GM21423 (cell line): ENCODE results near the gene CDKN1B.

Experiments used
- ATAC-seq: cut with Tn5 transposase; IDR thresholded peaks from one replicate; pipeline ENCODE4 v1.9.1; 2021; ENCODE audit warnings: mild to moderate bottlenecking, moderate library complexity; ENCODE audit not compliant: unreplicated experiment

The CDKN1B gene

GRCh38 chr12:12749433-12749832, 32.3 kb downstream of the CDKN1B start:
- no peak for ATAC-seq

- ATAC-seq: no peak
These were observed 38.8 kb downstream of the CDKN1B start for GRCh38 chr12:12755923-12756322.

GRCh38 chr12:12757121-12757520, 40.0 kb downstream of the CDKN1B start:
- no peak for ATAC-seq

- no peak for ATAC-seq
These were observed 42.2 kb downstream of the CDKN1B start for GRCh38 chr12:12759234-12759915.

GRCh38 chr12:12764824-12765223, 47.7 kb downstream of the CDKN1B start:
- no peak for ATAC-seq

- ATAC-seq: no peak
These were observed 53.1 kb downstream of the CDKN1B start for GRCh38 chr12:12770262-12770661.
